Heart left ventricle (tissue), 16 donors: ENCODE data around the gene DCX. TPM values are rescaled to one million over a fixed set of nuclear protein-coding genes. Genes with fewer than 3 reads are reported as not detected.

Experiments
- ATAC-seq, 4 donors: fragments of 200-7000 bp; cut with Tn5 transposase; one replicate each; pipeline ENCODE4 v1.9.1; 2020 to 2022; ENCODE audit warnings: moderate library complexity in 4 of 4, mild to moderate bottlenecking in 3 of 4, moderate number of reproducible peaks in 1 of 4
- DNase-seq, 5 donors: peaks; one replicate each; pipeline ENCODE4 v3.0.0-alpha.2; 2020
- H3K27ac ChIP-seq, 12 donors: fragments of 200-600 bp; sonication (generic) in 4 of 12; one replicate each; pipeline versions ENCODE4 v1.5.0 to v1.8.0; 2016 to 2022; ENCODE audit warnings: mild to moderate bottlenecking in 2 of 12
- H3K27me3 ChIP-seq, 9 donors: fragments of 200-600 bp; sonication (generic) in 2 of 9; one replicate each; pipeline versions ENCODE4 v1.5.1 to v1.8.0; 2016 to 2022; ENCODE audit warnings: mild to moderate bottlenecking in 3 of 9
- H3K36me3 ChIP-seq, 9 donors: fragments of 200-600 bp; sonication (generic) in 2 of 9; one replicate each; pipeline versions ENCODE4 v1.5.0 to v1.8.0; 2018 to 2022; ENCODE audit warnings: mild to moderate bottlenecking in 2 of 9
- H3K4me1 ChIP-seq, 12 donors: fragments of 200-600 bp; sonication (generic) in 4 of 12; one replicate each; pipeline versions ENCODE4 v1.5.0 to v1.8.0; 2016 to 2022; ENCODE audit warnings: mild to moderate bottlenecking in 3 of 12
- H3K4me3 ChIP-seq, 12 donors: fragments of 200-600 bp; sonication (generic) in 4 of 12; one replicate each; pipeline versions ENCODE4 v1.5.0 to v1.8.0; 2017 to 2022; ENCODE audit warnings: mild to moderate bottlenecking in 9 of 12, moderate library complexity in 4 of 12
- H3K9me3 ChIP-seq, 12 donors: fragments of 200-600 bp; sonication (generic) in 4 of 12; one replicate each; pipeline versions ENCODE4 v1.5.0 to v1.8.0; 2016 to 2022; ENCODE audit warnings: mild to moderate bottlenecking in 1 of 12
- CTCF ChIP-seq, 12 donors: fragments of 200-600 bp; sonication (generic) in 4 of 12; IDR thresholded peaks; one replicate each; pipeline versions ENCODE4 v1.5.0 to v1.8.0; 2018 to 2022; ENCODE audit warnings: antibody characterized with exemption in 12 of 12, mild to moderate bottlenecking in 5 of 12
- POLR2A ChIP-seq, 2 donors: fragments of 450-650 bp; IDR thresholded peaks; one replicate each; pipeline ENCODE4 v1.6.1; 2017; ENCODE audit warnings: antibody characterized with exemption in 2 of 2, mild to moderate bottlenecking in 2 of 2, moderate library complexity in 2 of 2
- WGBS, 4 donors: extraction: QIAGEN DNeasy Blood & Tissue Kit in 2 of 4; methylation state at CpG; one replicate each; pipeline versions ENCODE4 v1.1.5 to v1.1.7; 2013 to 2018; 5-methylcytosine and 5-hydroxymethylcytosine counted together
- intact Hi-C, 10 donors: fragments of 100-400 bp; cut with DNase I; formaldehyde crosslinking; loops; one replicate each; pipeline versions ENCODE4 v1.11.1 to v1.14.2; 2022
- polyA plus RNA-seq, 2 donors: library from polyadenylated mRNA; stranded (reverse); fragments of 200-250 nt; gene quantifications; one replicate each; pipeline ENCODE4 v1.2.3, GENCODE V29; 2013
- total RNA-seq, 9 donors: library from RNA; depleted of rRNA in 2 of 9; stranded (reverse); fragments of >200 nt in 2 of 9; fragmentation: NEBNext Ultra II Directional in 3 of 9; extraction: Animal tissue kit (Norgen Biotek cat#: 25700) in 3 of 9; gene quantifications; one replicate each; pipeline versions ENCODE4 v1.1.0 to v1.2.4, GENCODE V29; 2016 to 2023
- donor health status: ischemic (EF 13 %, LVEDD 7.1; RV severe dilation, severe dysfunction).
- donor health status: healthy with polysubstance abuse.
- donor health status: DM: no; HTN: yes; CAD: no.
- donor health status: DM: no; HTN: no; CAD: no.
- donor health status: ischemic (EF 25% LVEDD 6.9; RV normal size, moderate dysfunction).
- donor health status: ischemic (EF 25% LVEDD 5.7; RV mildly dilated, moderate dysfunction).
- donor health status: healthy.
- donor health status: DM: yes; HTN: yes; CAD: no.
- donor health status: ischemic (EF 35%, LVEDD 5.7; RV mildly dilated, moderate dysfunction).
- donor health status: nonischemic (EF 11% LVEDD 7.7; RV severe dilation, severe dysfunction).
- donor health status: DM: yes; HTN: yes; CAD: no.
- donor health status: PGD.
- donor health status: ischemic (EF 29% LVEDD 5.4; RV normal size, mild dysfunction).
- donor health status: nonischemic (EF 23%, LVEDD 6.1; RV moderate dilation, normal function).

Gene DCX
- total and polyA plus RNA-seq, 11 donors, result 0.04 to 0.09 (median 0.07) TPM; not detected in 7

DNA sequence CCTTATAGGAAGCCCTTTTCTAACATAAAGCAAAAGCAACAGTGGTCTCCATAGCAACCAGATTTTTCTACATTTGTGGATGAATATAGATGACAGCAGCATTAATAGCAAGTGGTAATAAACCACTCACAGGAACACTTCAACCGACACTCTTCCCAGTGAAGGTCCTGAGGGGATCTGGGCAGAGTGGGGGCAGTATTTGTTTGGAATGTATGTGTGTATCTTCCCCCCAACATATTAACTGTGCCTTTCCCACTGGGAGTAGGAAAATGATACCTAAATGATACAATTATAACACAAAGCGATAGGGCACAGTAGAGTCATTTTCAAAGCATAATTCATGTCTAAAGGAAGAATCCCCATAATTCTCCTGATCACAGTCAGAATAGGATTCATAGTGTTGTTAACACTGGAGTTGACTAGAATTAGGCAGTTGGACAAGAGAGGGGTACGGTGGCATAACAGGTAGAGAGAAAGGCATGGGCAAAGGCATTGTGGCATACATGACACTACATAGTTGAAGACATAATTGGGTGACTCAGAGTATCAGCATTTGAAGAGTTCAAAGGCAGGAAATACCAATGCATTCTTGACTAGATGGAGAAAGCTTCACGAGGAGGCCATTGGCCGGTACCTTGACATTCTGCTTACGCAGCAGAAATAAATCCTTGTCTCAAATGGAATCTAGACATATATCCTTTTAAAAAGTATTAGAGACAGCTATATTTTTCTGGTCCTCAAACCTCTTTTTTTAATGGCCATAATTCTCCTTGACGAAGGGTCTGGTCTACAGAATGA is 156.9 kb downstream of the DCX start:
- intact Hi-C loops, result no loop called here
- TF ChIP-seq CTCF (IDR thresholded peaks at IDR 0.05), result no peak
- TF ChIP-seq POLR2A (IDR thresholded peaks at IDR 0.05), result no peak
- 60 to 76% (median 68%) methylated on average over 7 of the region's 7 CpGs for WGBS, 4 donors

GRCh38 chrX:111244235-111244750 is 167.7 kb downstream of the DCX start:
- intact Hi-C loops, result loop anchor here in 7 of 10 donors (5.0 to 10.0 kb wide), 4 partner anchors 259 to 789 kb away; no protein-coding TSS in a partner anchor
- 31 to 53% (median 47%) methylated on average over 2 of the region's 2 CpGs for WGBS, 4 donors

More for the DNA sequence above, 156.9 kb downstream of the DCX start:
- no peak for ATAC-seq
- DNase-seq, result no peak
- H3K27me3 ChIP-seq, result peaks cover 0 to 22% (median 0%) of the 10 kb centered on the region in 9 donors
- H3K4me1 ChIP-seq, result no peaks in the 10 kb centered on the region
- H3K4me3 ChIP-seq, result no peak overlapping the region
- H3K36me3 ChIP-seq, result no peaks in the 10 kb centered on the region
- no peaks in the 10 kb centered on the region for H3K9me3 ChIP-seq
- H3K27ac ChIP-seq, result no peak overlapping the region

More at GRCh38 chrX:111244235-111244750, 167.7 kb downstream of the DCX start:
- Histone ChIP-seq H3K36me3 (no peaks in the 10 kb centered on the region), H3K27ac (no peak overlapping the region), H3K4me3 (no peak overlapping the region), H3K9me3 (no peaks in the 10 kb centered on the region), H3K4me1 (no peaks in the 10 kb centered on the region), H3K27me3 (peaks cover 0 to 38% (median 0%) of the 10 kb centered on the region in 9 donors)
- ATAC-seq, result no peak
- TF ChIP-seq POLR2A (IDR thresholded peaks at IDR 0.05), result no peak
- TF ChIP-seq CTCF (IDR thresholded peaks at IDR 0.05), result peak in 10 of 12 donors; percentile 18 to 49 (median 29)
- no peak for DNase-seq

Other genes with a start within 250 kb of the DCX start
- gene CAPN6, start 141.7 kb downstream of the DCX start, total RNA-seq, result 1 to 10 TPM in 1 of 9 donors, under 1 TPM in 4, not detected in 4; 0.05 to 2.2 (median 0.46) TPM
- under 1 TPM in 1 of 2 donors, not detected in 1; 0.04 TPM for gene CAPN6, start 141.7 kb downstream of the DCX start, polyA plus RNA-seq
- gene SERTM2, start 99.5 kb upstream of the DCX start, total RNA-seq, result under 1 TPM in 1 of 9 donors, not detected in 8; 0.27 TPM
- gene SERTM2, start 99.5 kb upstream of the DCX start, polyA plus RNA-seq, result not detected